HCT116 (cell line): Measurements from ENCODE around the gene FOXL2.

Source experiments
- CBX3 ChIP-seq: IDR thresholded peaks from 2 replicates; pipeline ENCODE4 v1.6.1; 2012; ENCODE audit warnings: low read depth
- EZH2 ChIP-seq: fragments of 200-600 bp; sonication (generic); IDR thresholded peaks from 2 replicates; pipeline ENCODE4 v1.6.1; 2017; ENCODE audit warnings: antibody characterized with exemption, mixed run types
- POLR2AphosphoS5 ChIP-seq: IDR thresholded peaks from 2 replicates; pipeline ENCODE4 v1.6.1; 2011; ENCODE audit warnings: mild to moderate bottlenecking, low read depth, low read length, moderate library complexity
- TF ChIP-seq, protein P1 (sequence below), 3 experiments: fragments of 200-600 bp in 1 of 3; sonication (generic) in 1 of 3; IDR thresholded peaks in 2 of 3; conservative IDR thresholded peaks in 1 of 3; 2 replicates each; pipeline ENCODE4 v1.5.1; 2012 to 2017; ENCODE audit warnings: low read depth in 2 of 3, low read length in 2 of 3, antibody characterized with exemption in 1 of 3, borderline replicate concordance in 1 of 3, control low read depth in 1 of 3, mild to moderate bottlenecking in 1 of 3, mixed read lengths in 1 of 3, mixed run types in 1 of 3, moderate library complexity in 1 of 3; ENCODE audit not compliant: insufficient read depth in 1 of 3

DNA sequence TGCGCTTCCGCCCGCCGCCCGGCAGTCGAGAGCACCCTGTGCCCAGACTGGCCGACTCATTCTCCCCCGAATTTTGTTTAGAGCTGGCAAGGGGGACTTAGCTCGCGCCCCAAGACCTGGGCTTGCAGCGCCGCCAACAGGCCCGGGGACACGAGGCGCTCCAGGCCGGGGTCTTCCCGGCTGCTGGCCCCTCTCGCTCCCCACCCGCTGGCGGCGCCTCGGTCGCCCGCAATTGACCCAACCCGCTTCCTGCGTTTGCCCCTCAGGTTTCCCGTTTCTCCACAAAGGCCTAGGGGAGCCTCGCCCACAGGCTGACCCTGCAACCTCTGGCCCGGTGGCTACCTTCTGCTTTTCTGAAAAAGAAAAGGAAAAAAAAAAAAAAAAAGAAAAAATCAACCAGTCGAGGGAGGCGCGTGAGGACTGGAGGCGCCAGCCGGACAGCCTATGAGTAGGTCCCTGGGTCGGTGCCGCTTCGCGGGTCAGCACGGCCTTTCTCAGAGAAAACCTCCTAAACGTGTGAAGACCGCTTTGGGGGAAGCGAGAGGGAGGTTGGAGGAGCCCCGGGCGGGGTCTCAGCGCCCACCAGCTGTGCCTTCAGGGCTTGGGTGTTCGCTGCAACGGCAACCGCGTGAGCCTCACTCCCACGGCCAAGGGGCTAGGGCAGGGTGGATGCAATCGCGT, 7.2 kb downstream of the FOXL2 start:
- TF ChIP-seq CBX3 (no peak), POLR2AphosphoS5 (no peak), EZH2 (no peak)
- TF ChIP-seq, protein P1, sequence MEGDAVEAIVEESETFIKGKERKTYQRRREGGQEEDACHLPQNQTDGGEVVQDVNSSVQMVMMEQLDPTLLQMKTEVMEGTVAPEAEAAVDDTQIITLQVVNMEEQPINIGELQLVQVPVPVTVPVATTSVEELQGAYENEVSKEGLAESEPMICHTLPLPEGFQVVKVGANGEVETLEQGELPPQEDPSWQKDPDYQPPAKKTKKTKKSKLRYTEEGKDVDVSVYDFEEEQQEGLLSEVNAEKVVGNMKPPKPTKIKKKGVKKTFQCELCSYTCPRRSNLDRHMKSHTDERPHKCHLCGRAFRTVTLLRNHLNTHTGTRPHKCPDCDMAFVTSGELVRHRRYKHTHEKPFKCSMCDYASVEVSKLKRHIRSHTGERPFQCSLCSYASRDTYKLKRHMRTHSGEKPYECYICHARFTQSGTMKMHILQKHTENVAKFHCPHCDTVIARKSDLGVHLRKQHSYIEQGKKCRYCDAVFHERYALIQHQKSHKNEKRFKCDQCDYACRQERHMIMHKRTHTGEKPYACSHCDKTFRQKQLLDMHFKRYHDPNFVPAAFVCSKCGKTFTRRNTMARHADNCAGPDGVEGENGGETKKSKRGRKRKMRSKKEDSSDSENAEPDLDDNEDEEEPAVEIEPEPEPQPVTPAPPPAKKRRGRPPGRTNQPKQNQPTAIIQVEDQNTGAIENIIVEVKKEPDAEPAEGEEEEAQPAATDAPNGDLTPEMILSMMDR (IDR thresholded peaks at IDR 0.05 in 2 of 3, conservative IDR thresholded peaks at IDR 0.05 in 1 of 3; ENCODE audit: borderline replicate concordance in 1 of 3, insufficient read depth in 1 of 3, low read depth in 2 of 3, low read length in 2 of 3), result no peak
